H4 (cell line): ENCODE results near the gene TXLNG. TPM values are rescaled to one million over a fixed set of nuclear protein-coding genes. Genes with fewer than 3 reads are reported as not detected.

Experiments
- DNase-seq: peaks from one replicate; pipeline ENCODE4 v3.0.0-alpha.2; 2015; ENCODE audit warnings: low spot score
- total RNA-seq: library from RNA; depleted of rRNA; stranded (reverse); fragments of >200 nt; shearing (Covaris generic); gene quantifications from 2 replicates; pipeline ENCODE4 v1.2.3, GENCODE V29; 2014; rRNA removed

The TXLNG gene
- total RNA-seq, 1 experiment from 2014 or later = 12.2 TPM

DNA sequence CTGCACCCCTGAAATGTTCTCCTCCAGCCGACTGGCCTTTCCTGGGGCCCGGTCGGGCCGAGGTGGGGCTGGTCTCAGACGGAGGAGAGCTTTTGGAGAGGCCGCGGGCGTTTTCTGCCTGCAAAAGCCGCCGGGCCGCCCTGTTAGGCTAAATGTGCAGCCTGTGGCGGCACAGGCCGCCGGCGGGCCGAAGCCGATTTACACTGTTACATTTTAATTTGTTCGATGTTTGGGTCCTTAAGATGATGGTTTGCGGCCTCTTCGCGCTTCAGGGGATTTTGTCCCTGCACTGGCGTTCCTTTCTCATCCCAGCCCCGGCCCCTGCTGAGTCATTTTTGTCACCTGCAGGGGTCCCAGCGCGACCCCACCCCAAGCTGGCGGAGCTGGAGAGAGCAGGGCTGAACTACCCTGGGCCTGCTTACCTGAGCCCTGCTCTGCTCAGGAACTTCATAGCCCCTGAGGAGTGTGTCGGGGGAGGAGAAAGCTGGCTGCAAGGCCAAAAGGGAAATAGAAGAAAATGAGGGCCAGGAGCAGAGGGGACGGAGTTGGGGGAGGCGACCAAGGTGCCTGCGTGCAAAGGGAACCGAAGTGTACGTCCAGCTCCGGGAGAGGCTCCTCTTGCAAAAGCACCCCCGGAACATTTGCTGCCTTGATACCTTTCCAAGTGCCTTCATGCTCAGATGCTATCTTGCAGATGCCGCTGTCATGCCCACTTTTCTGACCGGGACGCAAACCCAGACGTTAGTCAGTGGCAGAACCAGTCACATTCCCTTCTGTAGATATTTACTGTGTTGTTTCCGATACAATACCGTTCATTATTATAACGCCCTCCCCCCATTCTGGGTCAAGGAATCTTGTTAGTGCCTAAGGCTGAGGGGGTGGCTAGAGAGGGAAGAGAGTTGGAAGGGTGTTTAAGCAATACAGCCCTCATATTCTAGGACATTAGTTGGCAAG, 84.9 kb downstream of the TXLNG start:
- no peak for DNase-seq

DNA sequence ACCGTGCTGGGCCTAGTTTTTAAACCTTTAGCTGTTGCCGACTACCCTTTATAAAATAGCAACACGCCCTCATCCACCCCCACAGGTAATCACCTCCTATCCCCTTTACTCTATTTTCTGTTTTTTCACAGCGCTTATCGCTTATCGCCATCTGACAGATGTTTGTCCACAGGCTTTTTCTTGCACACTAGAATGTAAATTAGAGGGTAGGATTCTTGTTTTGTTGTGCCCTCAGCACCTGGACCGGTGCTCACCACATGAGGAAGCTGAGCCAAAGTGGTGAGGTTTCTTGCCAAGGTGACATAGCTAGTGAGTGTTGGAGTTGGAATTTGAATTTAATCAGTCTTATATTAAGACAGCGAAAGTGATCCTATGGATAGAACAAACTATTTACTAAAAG, 86.8 kb downstream of the TXLNG start:
- no peak for DNase-seq

DNA sequence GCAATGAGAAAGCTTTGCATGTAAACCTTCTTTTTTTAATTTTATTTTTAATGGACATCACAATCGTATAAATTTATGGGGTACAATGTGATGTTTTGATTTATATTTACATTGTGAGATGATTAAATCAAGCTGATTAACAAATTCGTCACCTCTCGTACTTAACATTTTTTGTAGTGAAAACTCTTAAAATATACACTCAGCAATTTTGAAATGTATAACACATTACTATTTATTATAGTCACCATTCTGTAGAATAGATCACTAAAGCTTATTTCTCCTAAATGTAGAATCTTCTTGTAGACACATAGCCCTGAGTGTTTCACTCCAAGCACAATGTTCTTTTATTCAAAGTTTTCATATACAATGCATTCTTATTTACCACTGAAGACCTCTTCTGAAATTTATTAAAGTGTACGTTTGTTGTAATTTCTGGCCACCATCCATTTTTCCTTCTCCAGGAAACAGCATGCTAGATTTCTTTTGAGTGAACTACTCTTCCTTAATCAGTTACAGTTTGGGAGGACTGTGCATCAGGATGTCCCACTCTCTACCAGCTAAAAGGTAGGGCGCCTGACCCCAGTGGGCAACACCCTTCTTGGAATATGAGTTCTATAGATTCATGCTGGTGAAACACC, 88.3 kb downstream of the TXLNG start:
- DNase-seq = no peak

DNA sequence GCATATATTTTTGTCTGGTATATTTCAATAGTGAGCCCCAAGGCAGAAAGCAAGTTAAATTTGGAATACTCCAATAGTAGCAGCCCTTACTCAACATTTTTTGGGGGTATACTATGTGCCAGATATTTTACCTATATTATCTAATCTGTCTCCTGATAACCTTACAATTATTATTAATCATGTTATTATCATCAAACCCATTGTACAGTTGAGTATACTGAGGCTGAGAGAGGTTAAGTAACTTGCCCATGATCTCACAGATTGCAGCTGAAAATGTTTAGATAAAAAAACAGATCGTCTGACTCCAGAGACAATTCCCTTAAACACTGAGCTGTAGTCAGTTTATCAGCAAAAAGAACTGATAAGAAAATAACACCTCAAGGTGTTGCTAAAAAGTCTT, 90.4 kb downstream of the TXLNG start:
- DNase-seq = no peak

DNA sequence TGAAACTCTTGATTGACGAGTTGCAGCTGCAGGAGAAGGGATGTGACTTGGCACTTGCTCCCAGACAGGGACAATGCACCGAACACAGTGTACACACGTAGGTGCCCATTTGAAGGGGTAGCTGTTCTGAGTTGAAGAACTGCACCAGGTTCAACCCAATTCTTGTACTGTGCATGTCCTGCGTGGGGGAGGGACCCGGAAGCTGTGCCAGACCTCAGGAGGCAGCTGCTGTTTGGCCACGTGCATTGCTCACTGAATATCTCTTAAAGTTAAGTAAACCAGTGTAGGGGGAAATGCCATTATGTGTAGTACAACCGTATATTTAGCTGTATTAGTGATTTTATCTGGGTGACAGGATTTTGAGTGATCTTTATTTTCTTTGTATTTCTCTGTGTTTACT, 95.9 kb downstream of the TXLNG start:
- peak; percentile 20 for DNase-seq

DNA sequence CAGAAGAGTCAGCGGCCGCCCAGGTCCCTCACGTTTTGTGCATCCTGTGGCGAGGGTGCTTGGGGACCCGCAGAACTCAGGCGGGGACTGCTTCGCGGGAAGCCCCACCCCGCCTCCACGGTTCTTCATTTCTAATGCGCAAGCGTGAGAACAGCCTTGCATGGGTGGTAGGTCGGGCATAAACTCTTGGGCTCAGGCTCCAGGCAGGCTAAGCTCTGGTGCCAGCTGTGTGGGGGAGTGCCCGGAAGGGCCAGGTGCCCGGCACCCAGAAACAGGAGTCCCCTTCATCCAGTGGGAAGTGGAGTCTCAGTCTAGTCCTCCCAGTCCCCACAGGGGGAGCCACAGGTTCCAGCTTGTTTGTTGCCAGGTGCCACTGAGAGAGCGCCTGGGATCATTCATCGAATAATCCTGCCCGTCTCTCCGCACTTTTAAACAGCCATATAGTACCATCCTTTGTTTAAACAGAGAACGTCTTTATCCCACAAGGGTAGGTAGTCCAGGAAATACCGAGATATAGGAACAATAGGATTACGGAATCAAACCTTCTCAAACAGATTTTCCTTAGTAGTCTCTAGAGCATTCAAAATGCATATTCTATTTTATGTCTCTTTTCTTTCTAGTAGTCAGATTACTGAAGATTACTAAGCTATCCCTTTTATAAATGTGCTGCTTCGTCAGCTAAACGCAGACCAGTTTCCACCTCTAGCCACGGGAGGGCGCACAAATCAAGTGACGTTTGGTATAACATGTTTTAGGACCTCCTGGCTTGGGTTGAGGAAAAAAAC, 96.6 kb downstream of the TXLNG start:
- DNase-seq = peak; percentile 58

DNA sequence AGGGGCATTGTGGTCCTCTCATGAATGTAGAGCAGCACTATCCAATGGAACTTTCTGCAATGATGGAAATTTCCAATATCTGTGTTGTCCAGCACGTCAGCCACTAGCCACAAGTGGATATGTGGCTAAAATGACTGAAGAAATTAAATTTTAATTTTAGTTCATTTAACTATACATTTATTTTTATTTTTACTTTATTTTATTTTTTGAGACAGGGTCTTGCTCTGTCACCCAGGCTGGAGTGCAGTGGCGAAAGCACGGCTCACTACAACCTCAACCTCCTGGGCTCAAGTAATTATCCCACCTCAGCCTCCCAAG, 97.2 kb downstream of the TXLNG start:
- no peak for DNase-seq

DNA sequence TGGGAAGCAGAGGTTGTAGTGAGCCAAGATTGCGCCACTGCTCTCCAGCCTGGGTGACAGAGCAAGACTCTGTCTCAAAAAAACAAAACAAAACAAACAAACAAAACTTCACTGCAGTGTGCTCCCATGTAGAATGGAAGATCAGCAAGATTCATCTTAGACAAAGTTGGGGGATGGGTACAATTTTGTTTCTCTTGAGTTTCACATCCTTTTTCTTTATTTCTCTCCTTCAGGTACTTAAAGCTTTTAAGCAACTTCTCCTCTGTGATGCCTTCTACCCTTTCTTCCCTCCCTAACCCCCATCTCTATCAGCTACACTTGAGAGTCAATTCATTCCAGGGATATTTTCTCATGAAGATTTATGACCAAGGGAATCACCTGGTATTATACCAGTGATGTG, 99.4 kb downstream of the TXLNG start:
- DNase-seq = no peak

DNA sequence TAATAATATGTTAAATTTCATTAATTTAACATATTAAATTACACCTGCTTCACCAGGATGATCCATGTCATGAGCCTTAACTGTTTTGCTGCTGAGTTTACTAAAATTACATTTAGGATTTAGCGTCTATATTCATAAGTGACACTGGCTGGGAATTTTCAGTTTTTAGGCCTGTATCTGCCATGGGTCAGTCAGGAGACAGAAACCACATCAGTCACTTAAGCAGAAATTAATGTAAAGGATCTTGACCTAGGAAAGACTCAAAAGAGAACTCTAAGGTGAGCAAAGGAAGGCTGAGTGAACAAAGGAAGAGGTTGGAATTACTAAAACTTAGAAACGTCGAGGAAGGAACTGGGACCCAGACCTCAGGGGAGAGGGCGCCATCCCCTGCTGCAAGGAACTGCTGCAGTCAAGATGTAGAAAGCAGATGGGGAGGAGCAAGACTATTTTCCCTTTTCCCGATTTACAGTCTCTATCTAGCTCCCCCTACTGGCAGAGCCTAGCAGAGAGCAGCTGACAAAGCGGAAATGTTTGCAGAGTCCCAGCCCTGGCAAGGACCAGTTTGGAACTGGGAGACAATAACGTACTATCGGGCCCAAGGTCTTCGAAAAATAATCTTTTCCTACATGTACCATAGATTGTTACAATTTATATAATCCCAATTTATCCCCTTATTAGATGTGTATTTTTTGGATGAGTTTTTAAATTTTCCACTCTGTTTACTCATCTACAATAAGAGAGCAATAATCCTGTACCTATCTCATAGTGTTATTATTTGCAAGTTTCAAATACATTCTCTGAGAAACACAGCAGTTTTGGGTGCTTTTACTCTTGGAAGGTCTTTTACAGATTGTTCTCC, 106.5 kb downstream of the TXLNG start:
- peak; percentile 83 for DNase-seq

Other genes with a start within 250 kb of the TXLNG start
- gene S100G, start 136.3 kb upstream of the TXLNG start, total RNA-seq = not detected in 2 replicates
- 5.7 and 5.8 TPM in 2 replicates for gene CTPS2, start 73.8 kb upstream of the TXLNG start, total RNA-seq
- gene SYAP1, start 66.9 kb upstream of the TXLNG start, total RNA-seq = 17.0 and 21.3 TPM in 2 replicates
- 165 and 175 TPM in 2 replicates for gene RBBP7, start 83.9 kb downstream of the TXLNG start, total RNA-seq
- 0.53 and 1.1 TPM in 2 replicates for gene REPS2, start 160.2 kb downstream of the TXLNG start, total RNA-seq